ENCODE measurements around the gene ERO1B.

GRCh38 chr1:236307435-236307834 lies 25.7 kb upstream of the ERO1B start:
- TF ChIP-seq POLR2A (IDR thresholded peaks at IDR 0.05) (no peak), POLR2AphosphoS5 (IDR thresholded peaks at IDR 0.05) (no peak), EP300 (IDR thresholded peaks at IDR 0.05) (no peak)
- TF ChIP-seq, protein P1, sequence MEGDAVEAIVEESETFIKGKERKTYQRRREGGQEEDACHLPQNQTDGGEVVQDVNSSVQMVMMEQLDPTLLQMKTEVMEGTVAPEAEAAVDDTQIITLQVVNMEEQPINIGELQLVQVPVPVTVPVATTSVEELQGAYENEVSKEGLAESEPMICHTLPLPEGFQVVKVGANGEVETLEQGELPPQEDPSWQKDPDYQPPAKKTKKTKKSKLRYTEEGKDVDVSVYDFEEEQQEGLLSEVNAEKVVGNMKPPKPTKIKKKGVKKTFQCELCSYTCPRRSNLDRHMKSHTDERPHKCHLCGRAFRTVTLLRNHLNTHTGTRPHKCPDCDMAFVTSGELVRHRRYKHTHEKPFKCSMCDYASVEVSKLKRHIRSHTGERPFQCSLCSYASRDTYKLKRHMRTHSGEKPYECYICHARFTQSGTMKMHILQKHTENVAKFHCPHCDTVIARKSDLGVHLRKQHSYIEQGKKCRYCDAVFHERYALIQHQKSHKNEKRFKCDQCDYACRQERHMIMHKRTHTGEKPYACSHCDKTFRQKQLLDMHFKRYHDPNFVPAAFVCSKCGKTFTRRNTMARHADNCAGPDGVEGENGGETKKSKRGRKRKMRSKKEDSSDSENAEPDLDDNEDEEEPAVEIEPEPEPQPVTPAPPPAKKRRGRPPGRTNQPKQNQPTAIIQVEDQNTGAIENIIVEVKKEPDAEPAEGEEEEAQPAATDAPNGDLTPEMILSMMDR (IDR thresholded peaks at IDR 0.05), result no peak

Measured in upper lobe of left lung (tissue), 4 donors.